Activated T-helper 1 cell treated with anti-CD3 and anti-CD28 coated beads, Interleukin-12 subunit alpha, Interleukin-12 subunit beta, Interleukin-2, Interleukin-4 antibody, amounts not matched to agents 30 ng/mL and 10 ng/mL and 1 ng/mL, durations not matched to agents 14 hours and 24 hours and 36 hours (primary cell): ENCODE results near the gene CHRNA3. TPM values are rescaled to one million over a fixed set of nuclear protein-coding genes. Genes with fewer than 3 reads are reported as not detected.
"Not testable (repeated sequence)": the region's sequence is repeated elsewhere in the genome, so short reads cannot be mapped to it uniquely, and the experiment has no call there.

Experiments
- DNase-seq: peaks from one replicate; pipeline ENCODE4 v3.0.0; 2021; ENCODE audit warnings: low spot score
- H3K27ac Mint-ChIP-seq: one replicate; pipeline ENCODE4 v1.8.0; 2021; ENCODE audit warnings: mild to moderate bottlenecking, mixed read lengths
- H3K27me3 Mint-ChIP-seq: one replicate; pipeline ENCODE4 v1.8.0; 2022; ENCODE audit warnings: mild to moderate bottlenecking, moderate library complexity, mixed read lengths; ENCODE audit not compliant: insufficient read depth
- H3K36me3 Mint-ChIP-seq: one replicate; pipeline ENCODE4 v1.8.0; 2021; ENCODE audit warnings: low read depth, mixed read lengths
- H3K4me1 Mint-ChIP-seq: one replicate; pipeline ENCODE4 v1.8.0; 2021; ENCODE audit warnings: low read depth, mixed read lengths
- H3K4me3 Mint-ChIP-seq: one replicate; pipeline ENCODE4 v1.8.0; 2021; ENCODE audit warnings: mild to moderate bottlenecking, moderate library complexity, mixed read lengths
- H3K9me3 Mint-ChIP-seq: one replicate; pipeline ENCODE4 v1.8.0; 2021; ENCODE audit warnings: mixed read lengths
- intact Hi-C: fragments of 100-400 bp; cut with micrococcal nuclease; formaldehyde crosslinking; loops from one replicate; pipeline ENCODE4 v1.15.1; 2024
- total RNA-seq: library from RNA; stranded (reverse); gene quantifications from 2 replicates; pipeline ENCODE4 v1.2.3, GENCODE V29; 2022

The CHRNA3 gene
- total RNA-seq, 1 donor from 2014 or later: not detected

- peaks cover 24% of the 10 kb centered on the region for H3K27me3 Mint-ChIP-seq
- DNase-seq, H3K27ac Mint-ChIP-seq, intact Hi-C loops, H3K4me3 Mint-ChIP-seq, H3K36me3 Mint-ChIP-seq, H3K9me3 Mint-ChIP-seq: not testable (repeated sequence)
- peaks cover 12% of the 10 kb centered on the region for H3K4me1 Mint-ChIP-seq
Measured at GRCh38 chr15:78560201-78560600, 60.6 kb downstream of the CHRNA3 start.

DNA sequence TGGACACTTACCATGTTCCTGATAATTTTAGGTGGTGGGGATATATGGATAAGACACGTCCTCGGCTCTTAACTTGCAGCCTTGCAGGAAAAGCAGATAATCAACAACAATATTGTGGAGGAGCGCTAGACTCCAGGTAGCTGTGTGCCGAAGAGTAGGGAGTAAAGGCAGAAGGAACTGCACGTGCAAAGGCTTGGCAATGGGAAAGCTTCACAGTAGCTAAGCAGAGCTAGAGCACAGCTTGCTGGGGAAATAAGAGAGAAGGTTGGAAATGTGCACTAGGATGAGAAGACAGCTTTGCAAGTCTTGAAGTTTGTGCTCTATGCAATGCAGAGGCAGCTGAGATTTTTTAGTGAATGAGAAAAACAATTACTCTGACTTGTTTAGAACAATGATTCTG, 68.2 kb downstream of the CHRNA3 start:
- DNase-seq: no peak
- intact Hi-C loops: no loop called here
- H3K4me3 Mint-ChIP-seq: no peak overlapping the region
- peaks cover 5% of the 10 kb centered on the region for H3K4me1 Mint-ChIP-seq
- H3K27me3 Mint-ChIP-seq: peaks cover 4% of the 10 kb centered on the region
- no peak overlapping the region for H3K27ac Mint-ChIP-seq
- H3K36me3 Mint-ChIP-seq: peaks cover 18% of the 10 kb centered on the region
- no peaks in the 10 kb centered on the region for H3K9me3 Mint-ChIP-seq

DNA sequence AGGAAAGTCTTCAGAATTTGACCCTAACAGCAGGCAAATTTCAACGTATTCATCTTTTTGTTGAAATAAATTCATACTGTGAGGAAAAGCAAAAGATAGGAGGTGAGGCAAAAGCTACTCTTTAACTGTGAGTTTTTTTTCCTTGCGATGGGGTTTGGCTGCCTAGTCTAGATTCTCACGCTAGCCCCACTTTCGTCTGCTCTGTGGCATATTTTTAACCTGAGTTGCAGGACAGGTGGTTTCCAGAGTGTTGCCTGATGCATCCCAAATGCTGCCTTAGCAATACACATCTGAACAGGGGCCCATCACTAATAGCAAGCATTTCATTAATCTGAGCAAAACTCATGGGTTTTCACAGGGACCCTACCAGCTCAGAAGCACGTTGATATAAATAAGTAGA, 68.9 kb downstream of the CHRNA3 start:
- H3K4me3 Mint-ChIP-seq: no peak overlapping the region
- no peak overlapping the region for H3K27ac Mint-ChIP-seq
- peaks cover 5% of the 10 kb centered on the region for H3K4me1 Mint-ChIP-seq
- H3K27me3 Mint-ChIP-seq: peaks cover 3% of the 10 kb centered on the region
- no peaks in the 10 kb centered on the region for H3K9me3 Mint-ChIP-seq
- intact Hi-C loops: no loop called here
- no peak for DNase-seq
- H3K36me3 Mint-ChIP-seq: peaks cover 18% of the 10 kb centered on the region

GRCh38 chr15:78550815-78551214, 70.0 kb downstream of the CHRNA3 start:
- no peak for DNase-seq
- intact Hi-C loops: no loop called here
- H3K4me1 Mint-ChIP-seq: peaks cover 5% of the 10 kb centered on the region
- H3K27me3 Mint-ChIP-seq: peaks cover 2% of the 10 kb centered on the region
- H3K9me3 Mint-ChIP-seq: no peaks in the 10 kb centered on the region
- no peak overlapping the region for H3K27ac Mint-ChIP-seq
- H3K4me3 Mint-ChIP-seq: no peak overlapping the region
- H3K36me3 Mint-ChIP-seq: peaks cover 23% of the 10 kb centered on the region

GRCh38 chr15:78550194-78550593, 70.6 kb downstream of the CHRNA3 start:
- no peaks in the 10 kb centered on the region for H3K9me3 Mint-ChIP-seq
- H3K27me3 Mint-ChIP-seq: peaks cover 2% of the 10 kb centered on the region
- peaks cover 29% of the 10 kb centered on the region for H3K36me3 Mint-ChIP-seq
- no peak overlapping the region for H3K4me3 Mint-ChIP-seq
- intact Hi-C loops: no loop called here
- H3K27ac Mint-ChIP-seq: no peak overlapping the region
- H3K4me1 Mint-ChIP-seq: peaks cover 5% of the 10 kb centered on the region
- DNase-seq: no peak

Other genes starting within 250 kb of the CHRNA3 start
- 98.0 and 103 TPM in 2 replicates for gene IREB2, start 182.8 kb downstream of the CHRNA3 start, total RNA-seq
- 1.2 and 1.4 TPM in 2 replicates for gene HYKK, start 113.4 kb downstream of the CHRNA3 start, total RNA-seq
- 317 and 318 TPM in 2 replicates for gene PSMA4, start 80.6 kb downstream of the CHRNA3 start, total RNA-seq
- 6.4 and 10.3 TPM in 2 replicates for gene CHRNA5, start 55.5 kb downstream of the CHRNA3 start, total RNA-seq
- not detected in 2 replicates for gene CHRNB4, start 20.2 kb upstream of the CHRNA3 start, total RNA-seq
- 0.39 and 0.47 TPM in 2 replicates for gene ADAMTS7, start 190.5 kb upstream of the CHRNA3 start, total RNA-seq